ENCODE data around the gene SPATS2.

The SPATS2 gene

GRCh38 chr12:49414364-49414763 lies 47.1 kb downstream of the SPATS2 start:
- no peaks in the 10 kb centered on the region for H3K9me2 ChIP-seq (replicated peaks; ENCODE audit: control insufficient read depth, low read length)
- no peaks in the 10 kb centered on the region for H3K9me3 ChIP-seq (ENCODE audit: control insufficient read depth, insufficient read depth, low read length)
- H3K4me2 ChIP-seq (ENCODE audit: low read length) = no peak overlapping the region
- no peaks in the 10 kb centered on the region for H3K27me3 ChIP-seq (ENCODE audit: control insufficient read depth, low read length)
- H3K4me1 ChIP-seq (ENCODE audit: control insufficient read depth, low read length) = peaks cover 3% of the 10 kb centered on the region; the same call in 1 of the 2 replicates
- TF ChIP-seq EZH2phosphoT487 (IDR thresholded peaks at IDR 0.05; ENCODE audit: borderline replicate concordance, low read length) = no peak
- no peak for TF ChIP-seq CTCF (IDR thresholded peaks at IDR 0.05; ENCODE audit: low read depth, low read length, poor library complexity, severe bottlenecking)
- no peak overlapping the region for H3K27ac ChIP-seq (ENCODE audit: low read depth, low read length)
- no peaks in the 10 kb centered on the region for H4K20me1 ChIP-seq (ENCODE audit: control insufficient read depth, insufficient read depth, low read depth, low read length)
- no peaks in the 10 kb centered on the region for H3F3A ChIP-seq (ENCODE audit: control insufficient read depth, insufficient read depth)
- peaks cover 29% of the 10 kb centered on the region for H3K79me2 ChIP-seq (ENCODE audit: control insufficient read depth, low read length)
- H3K36me3 ChIP-seq (ENCODE audit: control insufficient read depth, low read length) = no peaks in the 10 kb centered on the region
- no peak overlapping the region for H3K4me3 ChIP-seq (ENCODE audit: low read length)

- Histone ChIP-seq H3K4me3 (ENCODE audit: low read length) (no peak overlapping the region), H3K4me1 (ENCODE audit: control insufficient read depth, low read length) (no peaks in the 10 kb centered on the region), H4K20me1 (ENCODE audit: control insufficient read depth, insufficient read depth, low read depth, low read length) (no peaks in the 10 kb centered on the region), H3K36me3 (ENCODE audit: control insufficient read depth, low read length) (no peaks in the 10 kb centered on the region), H3K4me2 (ENCODE audit: low read length) (no peak overlapping the region), H3F3A (ENCODE audit: control insufficient read depth, insufficient read depth) (no peaks in the 10 kb centered on the region), H3K27ac (ENCODE audit: low read depth, low read length) (no peak overlapping the region), H3K9me3 (ENCODE audit: control insufficient read depth, insufficient read depth, low read length) (no peaks in the 10 kb centered on the region), H3K79me2 (ENCODE audit: control insufficient read depth, low read length) (peaks cover 23% of the 10 kb centered on the region), H3K9me2 (replicated peaks; ENCODE audit: control insufficient read depth, low read length) (no peaks in the 10 kb centered on the region), H3K27me3 (ENCODE audit: control insufficient read depth, low read length) (no peaks in the 10 kb centered on the region)
- TF ChIP-seq CTCF (IDR thresholded peaks at IDR 0.05; ENCODE audit: low read depth, low read length, poor library complexity, severe bottlenecking) (no peak), EZH2phosphoT487 (IDR thresholded peaks at IDR 0.05; ENCODE audit: borderline replicate concordance, low read length) (no peak)
These were observed 48.3 kb downstream of the SPATS2 start for GRCh38 chr12:49415521-49415970.

- Histone ChIP-seq H3K79me2 (ENCODE audit: control insufficient read depth, low read length) (peaks cover 21% of the 10 kb centered on the region), H3K4me1 (ENCODE audit: control insufficient read depth, low read length) (no peaks in the 10 kb centered on the region), H4K20me1 (ENCODE audit: control insufficient read depth, insufficient read depth, low read depth, low read length) (no peaks in the 10 kb centered on the region), H3F3A (ENCODE audit: control insufficient read depth, insufficient read depth) (no peaks in the 10 kb centered on the region), H3K36me3 (ENCODE audit: control insufficient read depth, low read length) (no peaks in the 10 kb centered on the region), H3K27ac (ENCODE audit: low read depth, low read length) (no peak overlapping the region), H3K9me3 (ENCODE audit: control insufficient read depth, insufficient read depth, low read length) (no peaks in the 10 kb centered on the region), H3K4me3 (ENCODE audit: low read length) (no peak overlapping the region), H3K4me2 (ENCODE audit: low read length) (no peak overlapping the region), H3K9me2 (replicated peaks; ENCODE audit: control insufficient read depth, low read length) (no peaks in the 10 kb centered on the region), H3K27me3 (ENCODE audit: control insufficient read depth, low read length) (no peaks in the 10 kb centered on the region)
- no peak for TF ChIP-seq EZH2phosphoT487 (IDR thresholded peaks at IDR 0.05; ENCODE audit: borderline replicate concordance, low read length)
- TF ChIP-seq CTCF (IDR thresholded peaks at IDR 0.05; ENCODE audit: low read depth, low read length, poor library complexity, severe bottlenecking) = no peak
These were observed 49.6 kb downstream of the SPATS2 start for GRCh38 chr12:49416892-49417291.
